ENCODE results near the gene TAS2R42.

GRCh38 chr12:11166300-11166699 is 20.4 kb downstream of the TAS2R42 start:
- TF ChIP-seq RARB (CRISPR knock-in tag; IDR thresholded peaks at IDR 0.05) (no peak), ZSCAN20 (CRISPR knock-in tag; IDR thresholded peaks at IDR 0.05) (no peak)

All from A549 (cell line).